ENCODE data around the gene PLEKHD1.
"Not testable (repeated sequence)": the region's sequence is repeated elsewhere in the genome, so short reads cannot be mapped to it uniquely, and the experiment has no call there.

PLEKHD1 gene

GRCh38 chr14:69484444-69485314 lies at the start of gene PLEKHD1:
PLEKHD1 (plus strand) TSS chr14:69484728; CDS start chr14:69484966, 238 bp downstream.
- FAIRE-seq: no peak

DNA sequence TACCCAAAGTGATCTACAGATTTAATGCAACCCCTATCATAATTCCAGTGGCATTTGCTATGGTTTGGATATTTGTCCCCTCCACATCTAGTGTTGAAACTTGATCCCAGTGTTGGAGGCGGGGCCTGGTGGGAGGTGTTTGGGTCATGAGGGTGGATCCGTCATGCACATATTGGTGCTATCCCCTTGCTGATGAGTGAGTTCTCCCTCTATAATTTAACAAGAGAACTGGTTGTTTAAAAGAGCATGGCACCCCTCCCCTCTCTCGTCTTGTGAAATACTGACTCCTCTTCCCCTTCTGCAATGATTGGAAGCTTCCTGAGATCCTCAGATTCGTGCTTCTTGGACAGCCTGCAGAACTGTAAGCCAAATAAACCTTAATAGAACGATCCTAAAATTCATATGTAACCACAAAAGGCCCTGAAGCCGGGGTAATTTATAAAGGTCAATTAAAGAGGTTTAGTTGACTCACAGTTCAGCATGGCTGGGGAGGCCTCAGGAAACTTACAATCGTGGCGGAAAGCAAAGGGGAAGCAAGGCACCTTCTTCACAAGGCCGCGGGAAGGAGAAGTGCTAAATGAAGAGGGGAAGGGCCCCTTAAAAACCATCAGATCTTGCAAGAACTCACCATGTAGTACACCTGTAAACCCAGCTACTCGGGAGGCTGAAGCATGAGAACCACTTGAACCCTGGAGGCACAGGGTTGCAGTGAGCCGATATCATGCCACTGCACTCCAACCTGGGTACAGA lies 44.8 kb upstream of the PLEKHD1 start:
- FAIRE-seq: no peak

DNA sequence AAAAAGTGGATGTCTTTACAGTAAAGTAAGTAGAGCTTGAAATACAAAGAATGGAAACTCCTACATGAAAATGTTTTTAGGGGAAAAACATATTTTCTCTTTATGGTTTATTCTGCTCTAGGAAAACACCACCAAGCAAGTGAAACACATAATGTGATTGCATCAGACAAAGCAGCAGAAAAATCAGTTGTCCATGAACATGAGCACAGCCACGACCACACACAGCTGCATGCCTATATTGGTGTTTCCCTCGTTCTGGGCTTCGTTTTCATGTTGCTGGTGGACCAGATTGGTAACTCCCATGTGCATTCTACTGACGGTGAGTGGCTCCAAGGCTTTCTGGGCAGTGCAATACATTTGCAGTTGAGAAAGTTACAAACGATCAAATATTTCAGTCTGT lies 42.6 kb upstream of the PLEKHD1 start:
- FAIRE-seq: no peak

DNA sequence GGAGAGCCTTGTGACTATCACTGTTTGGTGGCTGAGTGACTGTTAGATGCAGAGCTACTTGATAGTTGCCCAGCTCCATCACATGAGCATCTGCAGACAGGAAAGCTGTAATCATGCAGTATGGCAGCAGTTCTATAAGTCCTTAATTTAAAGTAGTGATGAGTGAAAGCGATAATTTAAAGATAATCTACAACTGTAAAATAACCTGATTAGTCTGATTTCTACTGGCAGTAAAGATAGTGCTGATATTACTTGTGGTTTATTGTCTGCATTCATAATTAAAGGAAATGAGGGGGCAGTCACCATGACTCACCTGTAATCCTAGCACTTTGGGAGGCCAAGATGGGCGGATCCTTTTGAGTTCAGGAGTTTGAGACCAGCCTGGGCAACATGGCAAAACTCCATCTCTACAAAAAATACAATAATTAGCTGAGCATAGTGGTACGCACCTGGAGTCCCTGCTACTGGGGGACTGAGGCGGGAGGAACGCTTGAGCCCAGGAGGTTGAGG lies 41.2 kb upstream of the PLEKHD1 start:
- FAIRE-seq: no peak

DNA sequence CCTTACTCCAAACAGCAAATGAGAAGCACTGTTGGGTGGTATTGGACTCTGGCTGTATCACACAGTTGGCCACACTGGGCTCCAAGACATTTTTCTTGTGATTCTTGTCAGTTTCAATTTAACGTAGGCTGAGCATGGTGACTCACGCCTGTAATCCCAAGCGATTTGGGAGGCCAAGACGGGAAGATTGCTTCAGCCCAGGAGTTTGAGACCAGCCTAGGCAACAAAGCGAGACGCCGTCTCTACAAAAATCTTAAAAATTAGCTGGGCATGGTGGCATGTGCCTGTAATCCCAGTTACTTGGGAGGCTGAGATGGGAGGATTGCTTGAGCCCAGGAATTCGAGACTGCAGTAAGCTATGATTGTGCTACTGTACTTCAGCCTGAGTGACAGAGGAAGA lies 35.3 kb upstream of the PLEKHD1 start:
- FAIRE-seq: no peak

GRCh38 chr14:69451941-69452340 lies 32.6 kb upstream of the PLEKHD1 start:
- FAIRE-seq: no peak

DNA sequence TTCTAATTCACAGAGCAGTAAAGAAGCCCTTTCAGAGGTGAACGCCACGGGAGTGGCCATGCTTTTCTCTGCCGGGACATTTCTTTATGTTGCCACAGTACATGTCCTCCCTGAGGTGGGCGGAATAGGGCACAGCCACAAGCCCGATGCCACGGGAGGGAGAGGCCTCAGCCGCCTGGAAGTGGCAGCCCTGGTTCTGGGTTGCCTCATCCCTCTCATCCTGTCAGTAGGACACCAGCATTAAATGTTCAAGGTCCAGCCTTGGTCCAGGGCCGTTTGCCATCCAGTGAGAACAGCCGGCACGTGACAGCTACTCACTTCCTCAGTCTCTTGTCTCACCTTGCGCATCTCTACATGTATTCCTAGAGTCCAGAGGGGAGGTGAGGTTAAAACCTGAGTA lies 26.2 kb upstream of the PLEKHD1 start:
- no peak for FAIRE-seq

DNA sequence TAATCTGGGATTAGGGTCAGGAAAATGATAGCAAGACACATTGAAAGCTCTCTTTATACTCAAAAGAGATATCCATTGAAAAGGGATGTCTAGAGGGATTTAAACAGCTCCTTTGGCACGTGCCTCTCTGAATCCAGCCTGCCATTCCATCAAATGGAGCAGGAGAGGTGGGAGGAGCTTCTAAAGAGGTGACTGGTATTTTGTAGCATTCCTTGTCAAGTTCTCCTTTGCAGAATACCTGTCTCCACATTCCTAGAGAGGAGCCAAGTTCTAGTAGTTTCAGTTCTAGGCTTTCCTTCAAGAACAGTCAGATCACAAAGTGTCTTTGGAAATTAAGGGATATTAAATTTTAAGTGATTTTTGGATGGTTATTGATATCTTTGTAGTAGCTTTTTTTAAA lies 25.4 kb upstream of the PLEKHD1 start:
- FAIRE-seq: no peak

- FAIRE-seq: peak; percentile 99
Observed at GRCh38 chr14:69460093-69460701, 24.3 kb upstream of the PLEKHD1 start.

DNA sequence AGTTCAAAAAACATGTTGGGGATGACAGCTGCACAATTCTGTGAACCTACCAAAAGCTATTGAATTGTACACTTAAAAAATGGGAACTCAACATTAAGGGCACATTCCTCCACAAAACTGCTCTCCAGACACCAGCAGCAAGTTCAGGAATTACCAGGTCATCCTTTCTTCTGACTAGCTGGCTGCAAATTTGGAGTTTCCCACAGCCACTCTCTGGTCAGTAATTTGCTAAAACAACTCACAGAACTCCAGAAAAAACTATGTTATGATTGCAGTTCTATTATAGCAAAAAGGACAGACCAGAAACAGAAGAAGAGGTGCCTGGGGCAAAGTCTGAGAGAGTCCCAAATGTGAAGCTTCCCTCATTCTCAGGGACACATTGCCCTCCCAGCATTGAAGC lies 20.1 kb upstream of the PLEKHD1 start:
- no peak for FAIRE-seq

GRCh38 chr14:69464829-69465228 lies 19.7 kb upstream of the PLEKHD1 start:
- no peak for FAIRE-seq

GRCh38 chr14:69468949-69469348 lies 15.6 kb upstream of the PLEKHD1 start:
- FAIRE-seq: no peak

- FAIRE-seq: no peak
Observed at GRCh38 chr14:69471436-69471835, 13.1 kb upstream of the PLEKHD1 start.

DNA sequence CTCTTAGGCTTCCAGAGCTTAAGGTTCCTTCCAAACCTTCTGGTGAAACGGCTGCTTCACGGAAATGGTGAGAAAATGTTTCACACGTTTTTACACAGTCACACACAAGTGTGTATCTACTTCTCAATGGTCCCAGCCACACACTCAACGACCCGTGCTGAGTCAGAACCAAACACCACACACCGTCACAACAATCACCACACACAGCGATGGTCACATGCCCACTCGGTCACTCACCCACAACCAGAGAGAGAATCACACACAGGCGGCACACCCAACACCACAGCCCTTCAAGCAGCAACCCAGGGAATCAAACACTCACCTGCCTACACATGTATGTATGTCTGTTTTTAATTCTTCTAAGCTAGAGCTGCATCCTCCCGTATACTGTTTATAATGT lies 12.6 kb upstream of the PLEKHD1 start:
- no peak for FAIRE-seq

GRCh38 chr14:69473260-69473659 lies 11.3 kb upstream of the PLEKHD1 start:
- FAIRE-seq: no peak

DNA sequence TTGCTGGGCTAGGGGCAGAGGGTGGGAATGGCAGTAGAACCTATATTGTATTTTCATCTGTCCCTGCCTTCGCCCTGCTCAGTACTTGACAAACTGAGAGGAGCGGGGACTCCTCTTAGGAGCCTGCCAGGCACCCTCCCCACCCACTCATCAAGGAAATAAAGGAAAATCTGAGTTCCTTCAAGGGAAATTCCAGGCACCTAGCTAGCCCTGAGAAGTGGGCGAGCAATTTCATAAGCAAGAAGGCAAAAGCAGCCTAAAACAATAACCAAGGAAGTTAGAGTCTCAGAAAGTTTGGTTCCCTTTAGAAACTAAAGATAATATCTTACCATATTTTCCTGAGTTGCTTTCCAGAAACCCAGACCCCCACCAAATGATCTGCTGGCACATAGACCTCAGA lies 10.6 kb upstream of the PLEKHD1 start:
- no peak for FAIRE-seq

GRCh38 chr14:69475194-69475818 lies 9.2 kb upstream of the PLEKHD1 start:
- no peak for FAIRE-seq

- FAIRE-seq: not testable (repeated sequence)
Observed at GRCh38 chr14:69476824-69477450, 7.6 kb upstream of the PLEKHD1 start.

DNA sequence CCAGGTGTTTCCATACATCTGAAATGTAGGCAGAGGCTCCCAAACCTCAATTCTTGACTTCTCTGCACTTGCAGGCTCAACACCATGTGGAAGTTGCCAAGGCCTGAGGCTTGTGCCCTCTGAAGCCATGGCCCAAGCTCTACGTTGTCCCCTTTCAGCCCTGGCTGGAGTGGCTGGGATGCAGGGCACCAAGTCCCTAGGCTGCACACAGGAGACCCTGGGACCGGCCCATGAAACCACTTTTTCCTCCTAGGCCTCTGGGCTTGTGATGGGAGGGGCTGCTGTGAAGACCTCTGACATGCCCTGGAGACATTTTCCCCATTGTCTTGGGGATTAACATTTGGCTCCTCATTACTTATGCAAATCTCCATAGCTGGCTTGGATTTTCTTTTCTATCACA lies 6.5 kb upstream of the PLEKHD1 start:
- FAIRE-seq: not testable (repeated sequence)

- FAIRE-seq: no peak
Observed at GRCh38 chr14:69479696-69480095, 4.8 kb upstream of the PLEKHD1 start.

GRCh38 chr14:69480136-69480535 lies 4.4 kb upstream of the PLEKHD1 start:
- FAIRE-seq: no peak

DNA sequence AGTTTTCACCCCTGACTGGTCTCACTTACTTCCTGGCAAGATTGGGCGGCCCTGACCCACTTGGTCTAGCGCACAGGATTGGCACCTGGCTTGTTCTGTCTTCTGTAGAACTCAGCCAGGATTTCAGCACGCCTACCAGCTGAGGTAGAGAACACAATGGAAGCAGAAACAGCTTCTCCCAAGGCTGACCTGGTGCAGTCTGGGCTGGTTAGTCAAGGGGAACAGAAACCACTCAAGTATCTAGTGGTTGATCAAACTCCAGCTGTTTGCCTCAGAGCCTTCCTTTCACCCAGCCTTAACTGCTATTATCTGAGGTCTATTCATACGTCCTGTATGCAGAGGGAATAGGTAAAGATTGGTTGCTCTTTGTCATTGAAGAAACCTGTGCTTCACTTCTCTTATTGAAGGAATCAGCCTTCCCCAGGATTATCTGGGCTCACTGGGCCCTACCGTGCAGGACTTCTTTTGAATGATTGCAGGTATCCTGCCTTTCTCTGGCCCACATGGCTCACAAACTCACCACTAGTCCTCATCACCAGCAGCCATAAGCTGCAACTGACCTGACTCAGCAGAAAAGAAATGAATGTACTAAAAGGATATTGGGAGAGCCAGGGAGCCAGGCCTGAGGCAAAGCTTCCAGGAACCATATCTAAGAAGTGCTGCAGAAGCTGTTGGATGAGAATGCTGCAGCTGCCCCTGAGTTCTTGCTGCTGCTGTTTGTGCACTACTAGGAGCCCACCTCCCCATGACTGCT lies 2.5 kb upstream of the PLEKHD1 start:
- FAIRE-seq: no peak

Data from islet of Langerhans (tissue), 1 donor.